T-helper 2 cell treated with Interferon-gamma antibody and Interleukin-4, amounts not matched to agents 100 ng/mL and 5 ng/mL, for 36 hours (primary cell): ENCODE data around the gene CHST15. TPM values are rescaled to one million over a fixed set of nuclear protein-coding genes. Genes with fewer than 3 reads are reported as not detected.
"Not testable (repeated sequence)": the region's sequence is repeated elsewhere in the genome, so short reads cannot be mapped to it uniquely, and the experiment has no call there.

ENCODE experiments used
- intact Hi-C: fragments of 100-400 bp; cut with micrococcal nuclease; formaldehyde crosslinking; loops from one replicate; pipeline ENCODE4 v1.15.1; 2023
- total RNA-seq: library from RNA; stranded (reverse); gene quantifications from 2 replicates; pipeline ENCODE4 v1.2.3, GENCODE V29; 2022

The CHST15 gene
- total RNA-seq, 1 donor from 2014 or later, result not detected

DNA sequence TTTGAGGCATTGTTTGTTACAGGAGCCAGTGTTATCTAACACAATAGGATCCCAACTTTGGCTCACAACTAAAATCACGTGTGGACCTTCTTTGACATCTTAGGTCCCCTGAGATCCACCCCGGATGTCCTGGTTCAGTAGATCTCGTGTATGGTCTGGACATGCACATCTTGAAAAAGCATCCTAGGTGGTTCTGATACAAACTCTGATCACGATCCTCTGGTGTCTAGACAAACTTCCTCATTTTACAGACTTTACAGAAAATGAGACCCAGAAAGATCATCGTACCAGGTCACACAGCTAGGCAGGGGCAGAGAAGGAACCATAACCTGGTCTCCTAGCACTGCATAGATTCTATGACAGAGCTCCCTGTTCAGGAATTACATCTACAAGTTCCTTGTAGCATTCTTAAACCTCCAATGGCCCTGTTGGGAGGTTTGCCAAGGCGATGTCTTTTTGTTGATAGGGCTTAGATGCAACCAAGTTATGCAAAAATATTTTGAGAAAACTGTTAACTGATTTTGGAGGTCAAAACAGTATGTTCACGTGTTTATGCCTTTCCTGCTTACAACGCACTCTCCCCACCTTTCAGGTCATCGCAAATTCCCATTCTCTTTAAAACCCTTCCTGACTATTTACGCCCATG lies 30.8 kb upstream of the CHST15 start:
- intact Hi-C loops, result no loop called here

- intact Hi-C loops, result no loop called here
These were observed 29.8 kb upstream of the CHST15 start for GRCh38 chr10:124123156-124123555.

GRCh38 chr10:124122211-124122610 lies 28.8 kb upstream of the CHST15 start:
- intact Hi-C loops, result no loop called here

GRCh38 chr10:124120410-124121061 lies 27.1 kb upstream of the CHST15 start:
- intact Hi-C loops, result no loop called here

GRCh38 chr10:124119946-124120345 lies 26.5 kb upstream of the CHST15 start:
- intact Hi-C loops, result no loop called here

DNA sequence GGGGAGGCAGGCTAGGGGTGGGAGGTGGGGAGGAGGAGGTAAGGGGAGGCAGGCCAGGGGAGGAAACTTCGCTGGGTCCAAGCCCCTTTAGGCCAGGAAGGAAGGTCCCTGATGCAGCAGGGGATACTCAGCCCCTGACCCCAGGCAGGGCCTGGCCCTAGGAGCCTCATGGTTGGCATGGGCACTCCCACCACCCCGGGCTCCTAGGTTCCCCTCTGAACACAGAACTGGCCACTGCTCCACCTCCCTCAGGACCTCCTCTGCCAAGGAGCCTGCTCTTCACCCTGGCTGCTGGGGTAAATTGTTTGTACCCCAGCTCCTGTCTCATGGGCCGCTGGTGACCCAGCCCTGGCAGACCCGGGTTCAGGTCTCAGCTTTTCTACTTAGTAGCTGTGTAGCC lies 25.8 kb upstream of the CHST15 start:
- intact Hi-C loops, result no loop called here

DNA sequence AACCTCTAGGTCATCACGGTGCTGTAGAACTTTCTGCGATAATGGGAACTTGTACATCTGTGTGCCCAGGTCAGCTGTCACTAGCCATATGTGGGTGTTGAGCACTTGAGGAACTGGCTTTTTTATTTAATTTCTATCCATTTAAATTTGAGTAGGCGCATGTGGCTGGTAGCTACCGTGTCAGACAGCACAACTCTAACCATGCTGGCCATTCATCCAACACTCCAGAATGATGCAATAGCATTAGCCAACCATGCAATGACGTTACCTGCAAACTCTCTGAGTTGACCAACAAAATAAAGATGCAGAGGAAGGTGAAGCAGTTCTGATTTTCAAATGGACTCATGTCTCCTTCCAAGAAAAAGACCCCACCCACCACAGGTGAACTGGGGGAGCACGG lies 24.4 kb upstream of the CHST15 start:
- intact Hi-C loops, result no loop called here

DNA sequence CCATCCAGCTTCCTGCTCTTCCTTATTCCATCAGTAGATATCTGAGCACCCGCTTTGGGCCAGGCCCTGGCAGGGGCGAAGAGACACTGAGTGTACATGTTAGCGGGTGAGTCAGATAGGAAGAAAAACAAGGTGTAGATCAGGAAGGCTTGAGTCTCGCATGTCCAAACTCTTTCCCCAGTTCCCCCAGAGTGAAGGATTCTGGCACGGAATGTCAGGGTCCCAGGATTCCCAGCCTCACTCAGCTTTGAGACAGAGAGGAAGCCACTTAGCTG lies 24.1 kb upstream of the CHST15 start:
- intact Hi-C loops, result no loop called here

DNA sequence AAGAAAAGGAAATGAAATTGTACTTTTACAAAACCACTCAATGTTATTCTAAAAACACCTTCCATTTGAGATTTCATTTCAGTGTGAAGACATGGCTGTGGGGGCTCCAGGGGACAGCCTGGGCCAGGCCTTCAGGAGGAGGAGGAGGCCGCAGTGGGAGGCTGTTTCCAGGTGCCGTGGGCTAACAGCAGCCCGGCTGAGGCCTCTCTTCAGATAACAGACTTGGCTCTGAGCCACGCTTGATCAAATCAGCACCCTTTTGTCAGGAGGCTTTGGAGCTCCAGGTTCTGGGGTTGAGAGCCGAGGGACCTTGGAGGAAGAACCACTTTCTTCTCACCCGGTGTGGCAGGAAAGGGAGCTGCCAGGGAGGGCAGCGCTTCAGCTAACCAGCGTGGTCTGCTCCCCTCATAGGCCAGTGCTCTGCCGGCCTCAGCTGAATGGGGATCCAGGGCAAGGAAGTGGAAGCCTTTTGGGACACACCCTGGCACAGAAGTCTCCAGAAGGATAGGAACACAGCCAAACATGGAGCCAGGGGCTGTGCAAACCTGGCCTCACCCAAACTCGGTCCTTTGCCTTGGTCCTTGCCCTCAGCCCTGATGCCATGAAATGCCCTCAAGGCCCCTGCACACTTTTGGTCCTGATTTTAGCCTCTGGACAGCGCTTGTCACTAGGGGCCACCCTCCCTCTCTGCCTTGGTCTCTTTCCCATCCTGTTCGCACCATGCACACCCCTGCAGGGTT lies 23.5 kb upstream of the CHST15 start:
- intact Hi-C loops, result no loop called here

- intact Hi-C loops, result no loop called here
These were observed 21.3 kb upstream of the CHST15 start for GRCh38 chr10:124114696-124115095.

DNA sequence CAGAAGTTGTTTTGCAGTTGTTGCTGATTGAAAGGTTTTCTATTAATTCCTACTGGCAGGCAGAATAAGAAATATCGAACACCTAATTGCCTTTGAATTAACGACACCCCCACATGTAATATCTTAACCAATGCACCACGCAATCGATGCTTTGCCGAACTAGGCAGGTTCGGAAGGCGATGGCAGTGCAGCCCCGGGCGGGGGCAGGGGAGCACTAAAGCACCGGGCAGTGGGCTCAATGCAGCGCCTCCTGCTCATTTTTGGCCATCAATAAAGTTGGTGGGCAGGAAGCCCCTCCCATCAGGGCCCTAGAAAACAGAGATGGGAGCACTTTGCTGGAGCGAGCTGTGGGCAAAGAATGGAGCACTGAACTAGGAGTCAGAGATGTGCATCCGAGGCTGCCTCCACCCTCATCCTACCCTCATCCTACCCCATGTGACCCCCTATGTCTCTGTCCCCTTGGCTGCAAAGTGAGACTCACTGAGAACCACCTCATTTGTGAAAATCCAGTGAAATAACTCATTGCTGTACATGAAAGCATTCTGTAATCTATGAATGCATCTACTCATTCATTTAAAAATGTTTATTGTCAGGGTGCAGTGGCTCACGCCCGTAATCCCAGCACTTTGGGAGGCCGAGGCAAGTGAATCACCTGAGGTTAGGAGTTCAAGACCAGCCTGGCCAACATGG lies 19.6 kb upstream of the CHST15 start:
- intact Hi-C loops, result no loop called here

DNA sequence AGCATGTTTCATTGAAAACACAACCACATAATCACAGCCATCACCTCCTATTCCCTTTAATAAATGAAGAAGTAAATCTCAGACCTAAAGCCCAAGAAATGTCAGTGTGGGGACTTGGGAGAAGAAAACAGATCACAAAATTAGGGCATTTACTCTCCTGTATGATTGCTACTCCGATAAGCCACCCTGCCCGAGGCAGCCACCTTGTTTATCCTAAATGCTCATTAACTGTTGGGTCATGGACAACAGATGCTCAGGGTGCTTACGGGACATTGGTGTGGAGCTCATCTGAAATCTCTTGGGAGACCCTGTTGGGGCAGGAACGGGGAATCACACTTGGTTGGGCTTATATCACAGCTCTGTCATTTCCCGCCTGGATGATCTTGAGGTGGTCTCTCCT lies 17.5 kb upstream of the CHST15 start:
- intact Hi-C loops, result no loop called here

DNA sequence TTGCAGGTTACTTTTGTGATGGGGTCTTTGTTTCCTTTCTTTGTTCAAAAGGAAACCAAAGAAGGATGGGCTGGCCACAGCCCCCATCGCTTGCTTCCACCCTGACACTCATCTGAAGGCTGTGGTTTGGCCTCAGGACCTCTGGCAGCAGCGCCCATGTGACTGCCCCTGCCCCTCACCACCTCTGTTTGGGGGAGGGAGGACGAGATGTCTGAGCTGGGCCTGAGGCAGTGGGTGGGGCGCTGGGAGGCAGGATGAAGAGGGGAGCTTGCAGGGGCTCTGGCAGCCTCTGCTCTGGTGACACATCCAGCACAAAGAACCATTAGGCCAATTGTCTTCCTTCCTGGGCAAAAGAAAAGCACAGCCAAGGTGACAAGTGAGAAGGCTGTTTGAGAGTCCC lies 15.9 kb upstream of the CHST15 start:
- intact Hi-C loops, result no loop called here

- intact Hi-C loops, result no loop called here
These were observed 13.7 kb upstream of the CHST15 start for GRCh38 chr10:124107072-124107471.

GRCh38 chr10:124106241-124106879 lies 13.0 kb upstream of the CHST15 start:
- intact Hi-C loops, result no loop called here

DNA sequence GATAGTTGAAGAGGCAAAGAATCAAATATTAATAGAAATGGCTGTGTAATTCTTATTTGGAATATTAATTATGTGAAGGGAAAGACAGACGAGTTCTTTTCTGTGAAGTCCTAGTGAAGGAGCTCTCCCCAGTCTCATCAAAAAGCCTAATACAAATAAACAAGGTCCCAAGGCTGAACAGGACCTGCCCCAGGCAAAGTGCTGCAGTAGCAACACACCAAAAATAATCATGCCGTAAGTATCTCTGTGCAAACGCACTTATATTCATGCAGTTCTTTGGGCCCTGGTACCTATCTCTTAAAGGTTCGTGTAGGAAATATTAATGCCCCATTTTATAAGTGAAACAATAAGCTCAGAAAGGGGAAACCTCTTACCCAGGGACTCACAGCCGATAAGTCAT lies 12.2 kb upstream of the CHST15 start:
- intact Hi-C loops, result no loop called here

DNA sequence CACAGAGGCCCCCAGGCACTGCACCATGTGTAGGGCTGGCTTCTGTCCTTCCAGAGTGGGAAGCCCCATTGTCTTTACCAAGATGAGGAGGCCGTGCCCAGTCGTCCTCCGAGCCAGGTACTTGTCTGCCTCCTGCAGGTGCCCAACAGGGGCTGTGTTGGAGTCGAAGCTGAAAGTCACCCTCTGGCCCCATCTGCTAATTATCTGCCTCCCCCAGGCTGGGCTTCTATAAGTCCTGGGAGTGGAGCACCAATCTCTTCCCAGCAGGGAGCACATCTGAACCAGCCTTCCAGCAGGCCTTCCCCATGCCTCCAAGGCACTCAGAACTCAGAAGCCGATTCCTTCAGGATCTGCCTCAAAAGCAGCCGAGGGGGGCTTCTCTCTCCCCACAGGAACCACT lies 11.6 kb upstream of the CHST15 start:
- intact Hi-C loops, result no loop called here

GRCh38 chr10:124104011-124104627 lies 10.7 kb upstream of the CHST15 start:
- intact Hi-C loops, result no loop called here

DNA sequence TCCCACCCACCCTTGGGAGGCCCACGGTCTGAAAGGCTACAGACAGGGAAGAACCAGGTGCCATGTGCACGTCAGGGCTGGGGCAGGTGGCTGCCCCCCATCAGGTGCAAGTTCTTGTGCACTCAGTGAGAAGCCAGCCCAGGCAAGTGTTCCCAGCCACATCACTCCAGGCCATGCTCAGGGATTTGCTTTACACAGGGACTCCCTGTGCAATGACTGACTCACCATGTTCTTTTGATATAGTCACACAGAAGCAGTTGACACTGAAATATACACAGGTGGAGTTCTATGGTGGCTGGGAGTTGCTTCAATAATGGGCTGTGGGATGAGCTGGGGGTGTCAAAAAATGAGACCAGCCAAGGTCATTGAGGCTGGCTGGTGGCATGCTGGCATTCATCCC lies 8.0 kb upstream of the CHST15 start:
- intact Hi-C loops, result no loop called here

GRCh38 chr10:124100651-124101050 lies 7.3 kb upstream of the CHST15 start:
- intact Hi-C loops, result not testable (repeated sequence)

DNA sequence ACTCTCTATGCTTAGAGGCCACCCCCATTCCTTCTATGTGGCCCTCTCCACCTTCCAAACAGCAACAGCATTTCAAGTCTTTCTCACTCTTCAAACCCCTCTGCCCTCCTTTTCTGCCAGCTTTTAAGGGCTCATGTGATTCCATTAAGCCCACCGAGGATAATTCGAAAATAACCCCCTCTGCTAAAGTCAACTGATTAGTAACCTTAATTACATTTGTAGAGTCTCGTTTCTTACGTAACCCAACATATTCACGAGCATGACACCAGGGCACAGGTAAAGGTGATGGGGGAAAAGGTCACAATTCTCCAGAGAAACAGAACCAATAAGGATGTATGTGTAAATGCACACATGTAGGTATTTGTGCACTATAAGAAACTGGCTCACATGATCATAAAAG lies 6.7 kb upstream of the CHST15 start:
- intact Hi-C loops, result no loop called here
